CD4-positive, alpha-beta T cell (primary cell): ENCODE measurements around the gene SPCS3. TPM values are rescaled to one million over a fixed set of nuclear protein-coding genes. Genes with fewer than 3 reads are reported as not detected.

Experiments
- ATAC-seq: fragments of 200-7000 bp; cut with Tn5 transposase; one replicate; pipeline ENCODE4 v1.10.0; 2022; ENCODE audit warnings: mild to moderate bottlenecking; ENCODE audit not compliant: poor library complexity
- CTCF ChIA-PET: fragments of 350-600 bp; sonication (Branson Sonifier 250); formaldehyde crosslinking; loops from one replicate; lab custom pipeline; 2021; ENCODE audit warnings: antibody characterized with exemption, inconsistent platforms; lab: Charles Lee
- POLR2A ChIA-PET: fragments of 350-600 bp; sonication (Branson Sonifier 250); formaldehyde crosslinking; loops from one replicate; lab custom pipeline; 2021; ENCODE audit warnings: antibody characterized with exemption, inconsistent platforms; lab: Charles Lee
- DNase-seq, 14 experiments: peaks; one replicate each; pipeline ENCODE4 v3.0.0-alpha.2; 2013 to 2020; ENCODE audit warnings: mixed read lengths in 2 of 14
- H3K27ac ChIP-seq, 2 donors: one replicate each; pipeline versions ENCODE4 v1.5.1 to v1.7.0; 2013; ENCODE audit warnings: low read length in 2 of 2, low read depth in 1 of 2, mild to moderate bottlenecking in 1 of 2
- H3K27me3 ChIP-seq, 2 experiments: 1 replicate in 1 of 2; 2 replicates in 1 of 2; pipeline versions ENCODE4 v1.6.1 to v1.7.0; 2013; ENCODE audit warnings: low read length in 2 of 2, control low read depth in 1 of 2, mild to moderate bottlenecking in 1 of 2, moderate library complexity in 1 of 2; ENCODE audit not compliant: insufficient read depth in 2 of 2, control insufficient read depth in 1 of 2
- H3K36me3 ChIP-seq: one replicate; pipeline ENCODE4 v1.6.1; 2013; ENCODE audit warnings: low read length, control low read depth; ENCODE audit not compliant: insufficient read depth
- H3K4me1 ChIP-seq: one replicate; pipeline ENCODE4 v1.6.1; 2013; ENCODE audit warnings: low read length, control low read depth; ENCODE audit not compliant: insufficient read depth
- H3K4me3 ChIP-seq: one replicate; pipeline ENCODE4 v1.5.1; 2013; ENCODE audit warnings: mild to moderate bottlenecking, low read length, moderate library complexity
- H3K9me3 ChIP-seq, 2 experiments: 1 replicate in 1 of 2; 2 replicates in 1 of 2; pipeline versions ENCODE4 v1.6.1 to v1.7.0; 2013; ENCODE audit warnings: low read length in 2 of 2, mild to moderate bottlenecking in 2 of 2, control low read depth in 1 of 2, moderate library complexity in 1 of 2; ENCODE audit not compliant: control insufficient read depth in 1 of 2, insufficient read depth in 1 of 2
- H3K27ac Mint-ChIP-seq: one replicate; pipeline ENCODE4 v1.8.0; 2020; ENCODE audit warnings: mixed read lengths
- H3K27me3 Mint-ChIP-seq: one replicate; pipeline ENCODE4 v1.8.0; 2021; ENCODE audit warnings: mixed read lengths
- H3K36me3 Mint-ChIP-seq: one replicate; pipeline ENCODE4 v1.8.0; 2021; ENCODE audit warnings: low read depth, mixed read lengths
- H3K4me1 Mint-ChIP-seq: one replicate; pipeline ENCODE4 v1.8.0; 2021; ENCODE audit warnings: low read depth, mixed read lengths
- H3K4me3 Mint-ChIP-seq: one replicate; pipeline ENCODE4 v1.8.0; 2020; ENCODE audit warnings: mild to moderate bottlenecking, mixed read lengths
- H3K9me3 Mint-ChIP-seq: one replicate; pipeline ENCODE4 v1.8.0; 2020; ENCODE audit warnings: mixed read lengths
- CTCF ChIP-seq: fragments of 200-600 bp; IDR thresholded peaks from one replicate; pipeline ENCODE4 v1.8.0; 2022; ENCODE audit warnings: antibody characterized with exemption, mild to moderate bottlenecking
- intact Hi-C, 2 experiments: fragments of 100-400 bp; cut with DNase I in 1 of 2; cut with micrococcal nuclease in 1 of 2; formaldehyde crosslinking; loops; one replicate each; pipeline versions ENCODE4 v1.15.1 to v1.9.0; 2023 to 2025; cut with DNase I, micrococcal nuclease
- total RNA-seq, 174 experiments: library from RNA in 2 of 174; stranded (reverse) in 2 of 174; gene quantifications; one replicate each; pipeline ENCODE4 v1.2.3 and lab custom pipeline; 2021 to 2026

Gene SPCS3
- total RNA-seq, 2 experiments from 2014 or later = 149 TPM

DNA sequence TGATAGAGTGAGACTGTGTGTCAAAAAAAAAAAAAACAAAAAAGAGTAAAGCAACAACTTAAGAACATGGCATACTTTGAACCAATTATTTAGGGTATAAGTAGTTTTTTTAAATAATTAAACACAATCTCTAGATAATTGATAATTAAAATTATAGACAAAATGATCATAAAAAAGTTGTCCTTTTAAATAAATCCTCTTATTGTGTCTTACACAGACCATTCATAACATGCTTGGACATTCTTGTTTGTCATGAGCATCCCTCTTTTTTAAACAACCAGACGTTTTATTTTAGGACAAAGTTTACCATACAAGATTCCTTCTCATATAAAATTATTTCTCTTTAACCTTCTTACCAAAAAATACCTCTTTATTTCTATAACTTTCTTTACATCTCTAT is 35.1 kb downstream of the SPCS3 start:
- Histone ChIP-seq H3K9me3 (peaks cover 0 to 5% of the 10 kb centered on the region in 2 experiments), H3K27ac (no peak overlapping the region), H3K36me3 (no peaks in the 10 kb centered on the region), H3K4me1 (no peaks in the 10 kb centered on the region), H3K27me3 (no peaks in the 10 kb centered on the region), H3K4me3 (no peak overlapping the region)
- intact Hi-C loops = no loop called here
- POLR2A ChIA-PET = no interaction called here
- Mint-ChIP-seq H3K27ac (no peak overlapping the region), H3K9me3 (no peaks in the 10 kb centered on the region), H3K4me1 (no peaks in the 10 kb centered on the region), H3K4me3 (no peak overlapping the region), H3K36me3 (peaks cover 4% of the 10 kb centered on the region), H3K27me3 (no peaks in the 10 kb centered on the region)
- CTCF ChIA-PET = no interaction called here
- no peak for ATAC-seq
- no peak for DNase-seq
- TF ChIP-seq CTCF = no peak

DNA sequence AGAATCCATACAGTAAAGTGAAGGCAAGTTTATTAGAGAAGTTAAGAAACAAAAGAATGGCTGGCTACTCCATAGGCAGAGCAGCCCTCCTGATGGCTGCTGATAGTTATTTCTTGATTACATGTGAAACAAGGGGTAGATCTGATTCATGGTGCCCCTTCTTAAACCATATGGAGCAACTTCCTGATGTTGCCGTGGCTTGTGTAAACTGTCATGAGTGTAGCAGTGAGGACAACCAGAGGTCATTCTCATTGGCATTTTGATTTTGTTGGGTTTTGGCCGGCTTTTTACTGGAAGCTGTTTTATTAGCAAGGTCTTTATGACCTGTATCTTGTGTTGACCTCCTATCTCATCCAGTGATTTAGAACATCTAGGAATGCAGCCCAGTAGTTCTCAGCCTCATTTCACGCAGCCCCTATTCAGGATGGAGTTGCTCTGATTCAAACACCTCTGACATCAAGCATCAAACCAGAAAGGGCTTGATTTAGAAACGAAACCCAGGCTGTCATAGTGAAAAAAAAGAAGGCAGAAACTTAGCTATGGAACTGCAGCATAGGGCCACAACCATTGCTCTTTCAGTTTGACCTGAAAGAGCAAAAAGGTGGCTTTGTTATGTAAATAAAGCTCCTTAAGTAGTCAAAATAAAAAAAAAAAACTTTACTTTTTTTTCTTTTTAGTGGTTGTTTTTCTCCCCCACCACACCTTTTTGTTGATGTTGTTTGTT is 37.8 kb downstream of the SPCS3 start:
- CTCF ChIA-PET = no interaction called here
- no peak overlapping the region for H3K27ac Mint-ChIP-seq
- no peaks in the 10 kb centered on the region for H3K27me3 Mint-ChIP-seq
- intact Hi-C loops = no loop called here
- no peaks in the 10 kb centered on the region for H3K4me1 ChIP-seq
- H3K36me3 Mint-ChIP-seq = peaks cover 4% of the 10 kb centered on the region
- H3K9me3 Mint-ChIP-seq = no peaks in the 10 kb centered on the region
- POLR2A ChIA-PET = no interaction called here
- no peak overlapping the region for H3K27ac ChIP-seq
- H3K4me3 Mint-ChIP-seq = no peak overlapping the region
- H3K27me3 ChIP-seq = no peaks in the 10 kb centered on the region
- H3K36me3 ChIP-seq = no peaks in the 10 kb centered on the region
- TF ChIP-seq CTCF = no peak
- no peak for ATAC-seq
- H3K4me3 ChIP-seq = no peak overlapping the region
- DNase-seq = no peak
- H3K9me3 ChIP-seq = no peaks in the 10 kb centered on the region
- no peaks in the 10 kb centered on the region for H3K4me1 Mint-ChIP-seq

GRCh38 chr4:176358083-176358469 is 38.3 kb downstream of the SPCS3 start:
- no peaks in the 10 kb centered on the region for H3K27me3 Mint-ChIP-seq
- no peaks in the 10 kb centered on the region for H3K4me1 Mint-ChIP-seq
- ChIA-PET CTCF (no interaction called here), POLR2A (no interaction called here)
- H3K4me3 ChIP-seq = no peak overlapping the region
- no peak for ATAC-seq
- H3K4me1 ChIP-seq = no peaks in the 10 kb centered on the region
- H3K36me3 ChIP-seq = no peaks in the 10 kb centered on the region
- no peak overlapping the region for H3K4me3 Mint-ChIP-seq
- H3K9me3 Mint-ChIP-seq = no peaks in the 10 kb centered on the region
- H3K36me3 Mint-ChIP-seq = no peaks in the 10 kb centered on the region
- no peak for DNase-seq
- no peak for TF ChIP-seq CTCF
- no peak overlapping the region for H3K27ac ChIP-seq
- no peaks in the 10 kb centered on the region for H3K9me3 ChIP-seq
- no peak overlapping the region for H3K27ac Mint-ChIP-seq
- intact Hi-C loops = no loop called here
- no peaks in the 10 kb centered on the region for H3K27me3 ChIP-seq
